H1 (cell line): ENCODE results near the gene BORCS6. TPM values are rescaled to one million over a fixed set of nuclear protein-coding genes. Genes with fewer than 3 reads are reported as not detected.

Source experiments
- ATF2 ChIP-seq: IDR thresholded peaks from 2 replicates; pipeline ENCODE4 v1.6.1; 2012; ENCODE audit warnings: low read length, inconsistent platforms
- BCL11A ChIP-seq, 2 experiments: IDR thresholded peaks; one replicate each; pipeline ENCODE4 v1.6.1; 2011; ENCODE audit warnings: low read depth in 2 of 2, low read length in 2 of 2, mild to moderate bottlenecking in 2 of 2
- CBX8 ChIP-seq: fragments of 300-800, 300-1000 bp; sonication (generic); IDR thresholded peaks from 2 replicates; pipeline ENCODE4 v1.7.1; 2016; ENCODE audit warnings: low read depth, low read length, borderline replicate concordance
- CHD1 ChIP-seq: IDR thresholded peaks from 2 replicates; pipeline ENCODE4 v1.6.1; 2012; ENCODE audit warnings: low read depth, low read length, improper control_type of control experiment
- EGR1 ChIP-seq: IDR thresholded peaks from 2 replicates; pipeline ENCODE4 v1.6.1; 2011; ENCODE audit warnings: low read depth, low read length, borderline replicate concordance
- EP300 ChIP-seq, 2 experiments: IDR thresholded peaks; 1 replicate in 1 of 2; 2 replicates in 1 of 2; pipeline ENCODE4 v1.6.1; 2011 to 2012; ENCODE audit warnings: low read depth in 2 of 2, low read length in 2 of 2, mild to moderate bottlenecking in 2 of 2, borderline replicate concordance in 1 of 2, inconsistent platforms in 1 of 2, moderate library complexity in 1 of 2
- EZH2 ChIP-seq: fragments of 200-600 bp; sonication (generic); IDR thresholded peaks from 2 replicates; pipeline ENCODE4 v1.7.1; 2012; ENCODE audit warnings: low read depth, mild to moderate bottlenecking, moderate library complexity, low read length, inconsistent platforms; ENCODE audit not compliant: severe bottlenecking
- FOSL1 ChIP-seq: IDR thresholded peaks from 2 replicates; pipeline ENCODE4 v1.6.1; 2011; ENCODE audit warnings: mild to moderate bottlenecking, low read depth, low read length, moderate library complexity; ENCODE audit not compliant: insufficient read depth
- GTF2F1 ChIP-seq: IDR thresholded peaks from 2 replicates; pipeline ENCODE4 v1.6.1; 2012; ENCODE audit warnings: low read depth, low read length, improper control_type of control experiment, borderline replicate concordance
- HDAC6 ChIP-seq: IDR thresholded peaks from one replicate; pipeline ENCODE4 v1.7.1; 2012; ENCODE audit warnings: low read depth, mild to moderate bottlenecking, inconsistent platforms, low read length, moderate library complexity
- JUN ChIP-seq: IDR thresholded peaks from 2 replicates; pipeline ENCODE4 v1.6.1; 2011; ENCODE audit warnings: low read depth, mild to moderate bottlenecking, improper control_type of control experiment, low read length
- KDM1A ChIP-seq: fragments of 200-600, 300-600 bp; sonication (generic); IDR thresholded peaks from 2 replicates; pipeline ENCODE4 v1.7.1; 2016; ENCODE audit warnings: mild to moderate bottlenecking, low read length, borderline replicate concordance
- KDM5A ChIP-seq: fragments of 200-600 bp; IDR thresholded peaks from 2 replicates; pipeline ENCODE4 v1.7.1; 2012; ENCODE audit warnings: mild to moderate bottlenecking, low read length, inconsistent platforms, mixed read lengths
- MAFK ChIP-seq: IDR thresholded peaks from 2 replicates; pipeline ENCODE4 v1.6.1; 2012; ENCODE audit warnings: low read depth, mild to moderate bottlenecking, improper control_type of control experiment, low read length
- POLR2A ChIP-seq, 2 experiments: IDR thresholded peaks; 1 replicate in 1 of 2; 2 replicates in 1 of 2; pipeline ENCODE4 v1.6.1; 2011; ENCODE audit warnings: low read depth in 2 of 2, low read length in 2 of 2, mild to moderate bottlenecking in 2 of 2; ENCODE audit errors: control extremely low read depth in 1 of 2
- RAD21 ChIP-seq, 2 experiments: IDR thresholded peaks in 1 of 2; conservative IDR thresholded peaks in 1 of 2; 2 replicates each; pipeline ENCODE4 v1.6.1; 2011; ENCODE audit warnings: low read depth in 2 of 2, low read length in 2 of 2, improper control_type of control experiment in 1 of 2, inconsistent platforms in 1 of 2, mild to moderate bottlenecking in 1 of 2, moderate library complexity in 1 of 2
- SAP30 ChIP-seq: fragments of 300-600 bp; sonication (generic); IDR thresholded peaks from 2 replicates; pipeline ENCODE4 v1.7.1; 2012; ENCODE audit warnings: low read length, moderate library complexity, mild to moderate bottlenecking, inconsistent platforms; ENCODE audit not compliant: insufficient read depth, insufficient replicate concordance
- SIRT6 ChIP-seq: IDR thresholded peaks from one replicate; pipeline ENCODE4 v1.7.1; 2012; ENCODE audit warnings: low read length, inconsistent platforms
- SIX5 ChIP-seq: IDR thresholded peaks from 2 replicates; pipeline ENCODE4 v1.6.1; 2011; ENCODE audit warnings: mild to moderate bottlenecking, low read depth, low read length
- SP1 ChIP-seq: IDR thresholded peaks from 2 replicates; pipeline ENCODE4 v1.6.1; 2011; ENCODE audit warnings: low read depth, low read length
- SP2 ChIP-seq: IDR thresholded peaks from 2 replicates; pipeline ENCODE4 v1.6.1; 2012; ENCODE audit warnings: mild to moderate bottlenecking, low read length, inconsistent platforms
- polyA plus RNA-seq, 7 experiments: library from polyadenylated mRNA; depleted of rRNA in 3 of 7; stranded (reverse) in 5 of 7; unstranded in 2 of 7; fragments of >200 nt in 5 of 7; fragments of 200-250 nt in 2 of 7; gene quantifications; 1 replicate in 5 of 7; 2 replicates in 1 of 7; 4 replicates in 1 of 7; pipeline versions ENCODE4 v1.2.1 to v1.2.3, GENCODE V29; 2011 to 2013; ENCODE audit warnings: missing spikeins in 2 of 7, mixed read lengths in 2 of 7
- total RNA-seq: library from RNA; stranded (reverse); fragmentation: NEBNext Ultra II Directional; extraction: Animal tissue kit (Norgen Biotek cat#: 25700); gene quantifications from 2 replicates; pipeline ENCODE4 v1.2.1, GENCODE V29; 2021
- TF ChIP-seq, protein P1 (sequence below): IDR thresholded peaks from 2 replicates; pipeline ENCODE4 v1.6.1; 2011; ENCODE audit warnings: low read depth, mild to moderate bottlenecking, low read length; ENCODE audit not compliant: insufficient read depth

BORCS6 gene
- total and polyA plus RNA-seq, 2 of the 8 experiments (the other 6 are each of a cell fraction or from before 2014, with no cell fraction given) = 3.3 to 3.6 TPM

GRCh38 chr17:8173056-8173870, 16.7 kb downstream of the BORCS6 start (continued):
- peak; percentile 99 for TF ChIP-seq ATF2
- no peak for TF ChIP-seq KDM1A
- peak in 1 of 2 experiments; percentile 57; a peak in 1 of 3 replicates for TF ChIP-seq EP300 (IDR thresholded peaks at IDR 0.05; ENCODE audit: borderline replicate concordance in 1 of 2, low read depth in 2 of 2, low read length in 2 of 2)
- peak; percentile 68 for TF ChIP-seq MAFK
- TF ChIP-seq RAD21 (IDR thresholded peaks at IDR 0.05 in 1 of 2, conservative IDR thresholded peaks at IDR 0.05 in 1 of 2; ENCODE audit: low read depth in 2 of 2, low read length in 2 of 2) = 0 out of 4 replicates have a peak, but pooled peaks of 1 of the 2 experiments have one; percentile 0
- TF ChIP-seq SIRT6 = no peak
- TF ChIP-seq, protein P1, sequence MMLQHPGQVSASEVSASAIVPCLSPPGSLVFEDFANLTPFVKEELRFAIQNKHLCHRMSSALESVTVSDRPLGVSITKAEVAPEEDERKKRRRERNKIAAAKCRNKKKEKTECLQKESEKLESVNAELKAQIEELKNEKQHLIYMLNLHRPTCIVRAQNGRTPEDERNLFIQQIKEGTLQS = no peak
- no peak for TF ChIP-seq SP2
- peak; percentile 99 for TF ChIP-seq GTF2F1
- TF ChIP-seq EGR1 = peak; percentile 95
- no peak for TF ChIP-seq KDM5A
- peak; percentile 28 for TF ChIP-seq HDAC6
- no peak for TF ChIP-seq SIX5
- TF ChIP-seq FOSL1 = no peak
- TF ChIP-seq CBX8 = no peak
- peak; percentile 95 for TF ChIP-seq SP1
- TF ChIP-seq JUN = peak; percentile 46; the same call in 1 of the 2 replicates
- no peak for TF ChIP-seq SAP30
- peak in 1 of 2 experiments; percentile 34 for TF ChIP-seq BCL11A (IDR thresholded peaks at IDR 0.05; ENCODE audit: low read depth in 2 of 2, low read length in 2 of 2)
- TF ChIP-seq CHD1 = no peak
- TF ChIP-seq EZH2 = no peak
- TF ChIP-seq POLR2A (IDR thresholded peaks at IDR 0.05; ENCODE audit: control extremely low read depth in 1 of 2, low read depth in 2 of 2, low read length in 2 of 2) = peak; percentile 100
